ENCODE results near the gene NR2C1.

NR2C1 gene

GRCh38 chr12:94982456-94982855, 91.0 kb downstream of the NR2C1 start:
- no peak for TF ChIP-seq TAF1 (IDR thresholded peaks at IDR 0.05; ENCODE audit: borderline replicate concordance, insufficient read depth, low read length)
- TF ChIP-seq SIN3A (IDR thresholded peaks at IDR 0.05; ENCODE audit: borderline replicate concordance, insufficient read depth, low read length): no peak
- TF ChIP-seq POLR2AphosphoS5 (IDR thresholded peaks at IDR 0.05; ENCODE audit: low read depth, low read length): no peak
- TF ChIP-seq FOXP2 (optimal IDR thresholded peaks at IDR 0.05; ENCODE audit: borderline replicate concordance, extremely low read depth, extremely low read length, insufficient read depth): no peak

- TF ChIP-seq FOXP2 (optimal IDR thresholded peaks at IDR 0.05; ENCODE audit: borderline replicate concordance, extremely low read depth, extremely low read length, insufficient read depth): no peak
- TF ChIP-seq SIN3A (IDR thresholded peaks at IDR 0.05; ENCODE audit: borderline replicate concordance, insufficient read depth, low read length): no peak
- no peak for TF ChIP-seq TAF1 (IDR thresholded peaks at IDR 0.05; ENCODE audit: borderline replicate concordance, insufficient read depth, low read length)
- TF ChIP-seq POLR2AphosphoS5 (IDR thresholded peaks at IDR 0.05; ENCODE audit: low read depth, low read length): no peak
- TF ChIP-seq REST (IDR thresholded peaks at IDR 0.05; ENCODE audit: insufficient read depth in 1 of 2, low read depth in 2 of 2, low read length in 2 of 2): no peak
Measured at GRCh38 chr12:94980577-94980976, 92.8 kb downstream of the NR2C1 start.

- TF ChIP-seq SIN3A (IDR thresholded peaks at IDR 0.05; ENCODE audit: borderline replicate concordance, insufficient read depth, low read length): no peak
- no peak for TF ChIP-seq FOXP2 (optimal IDR thresholded peaks at IDR 0.05; ENCODE audit: borderline replicate concordance, extremely low read depth, extremely low read length, insufficient read depth)
- no peak for TF ChIP-seq POLR2AphosphoS5 (IDR thresholded peaks at IDR 0.05; ENCODE audit: low read depth, low read length)
- no peak for TF ChIP-seq REST (IDR thresholded peaks at IDR 0.05; ENCODE audit: insufficient read depth in 1 of 2, low read depth in 2 of 2, low read length in 2 of 2)
- no peak for TF ChIP-seq TAF1 (IDR thresholded peaks at IDR 0.05; ENCODE audit: borderline replicate concordance, insufficient read depth, low read length)
Measured at GRCh38 chr12:94979941-94980340, 93.5 kb downstream of the NR2C1 start.

GRCh38 chr12:94977766-94978468, 95.5 kb downstream of the NR2C1 start:
- TF ChIP-seq FOXP2 (optimal IDR thresholded peaks at IDR 0.05; ENCODE audit: borderline replicate concordance, extremely low read depth, extremely low read length, insufficient read depth) (no peak), POLR2AphosphoS5 (IDR thresholded peaks at IDR 0.05; ENCODE audit: low read depth, low read length) (no peak), REST (IDR thresholded peaks at IDR 0.05; ENCODE audit: insufficient read depth in 1 of 2, low read depth in 2 of 2, low read length in 2 of 2) (no peak), TAF1 (IDR thresholded peaks at IDR 0.05; ENCODE audit: borderline replicate concordance, insufficient read depth, low read length) (no peak), SIN3A (IDR thresholded peaks at IDR 0.05; ENCODE audit: borderline replicate concordance, insufficient read depth, low read length) (no peak)

- TF ChIP-seq TAF1 (IDR thresholded peaks at IDR 0.05; ENCODE audit: borderline replicate concordance, insufficient read depth, low read length) (no peak), POLR2AphosphoS5 (IDR thresholded peaks at IDR 0.05; ENCODE audit: low read depth, low read length) (no peak), SIN3A (IDR thresholded peaks at IDR 0.05; ENCODE audit: borderline replicate concordance, insufficient read depth, low read length) (no peak), FOXP2 (optimal IDR thresholded peaks at IDR 0.05; ENCODE audit: borderline replicate concordance, extremely low read depth, extremely low read length, insufficient read depth) (no peak), REST (IDR thresholded peaks at IDR 0.05; ENCODE audit: insufficient read depth in 1 of 2, low read depth in 2 of 2, low read length in 2 of 2) (no peak)
Measured at GRCh38 chr12:94973221-94973620, 100.2 kb downstream of the NR2C1 start.

Measured in PFSK-1 (cell line).